Loucy (cell line): Measurements from ENCODE around the gene CHST11.

Source experiments
- H2AFZ ChIP-seq: fragments of 200-600 bp; sonication (generic); 2 replicates; pipeline ENCODE4 v1.6.0; 2016; ENCODE audit warnings: antibody characterized with exemption, mild to moderate bottlenecking, low read length, moderate library complexity
- H3F3A ChIP-seq: fragments of 200-600 bp; 2 replicates; pipeline ENCODE4 v1.6.0; 2016; ENCODE audit warnings: antibody characterized with exemption, low read depth, mild to moderate bottlenecking
- H3K27me3 ChIP-seq: fragments of 200-600 bp; sonication (generic); 2 replicates; pipeline ENCODE4 v1.6.1; 2014; ENCODE audit warnings: low read length, mild to moderate bottlenecking; ENCODE audit not compliant: insufficient read depth, poor library complexity, severe bottlenecking
- H3K36me3 ChIP-seq: fragments of 200-600 bp; sonication (generic); 2 replicates; pipeline ENCODE4 v1.6.1; 2016; ENCODE audit warnings: low read length; ENCODE audit not compliant: insufficient read depth
- H3K4me1 ChIP-seq: fragments of 200-600 bp; sonication (generic); 2 replicates; pipeline ENCODE4 v1.5.1; 2014; ENCODE audit warnings: low read length, mild to moderate bottlenecking; ENCODE audit not compliant: insufficient read depth, poor library complexity, severe bottlenecking
- H3K4me2 ChIP-seq: fragments of 200-600 bp; sonication (generic); 2 replicates; pipeline ENCODE4 v1.6.0; 2014; ENCODE audit warnings: antibody characterized with exemption, low read length, low read depth, mild to moderate bottlenecking; ENCODE audit not compliant: poor library complexity, severe bottlenecking
- H3K4me3 ChIP-seq: fragments of 200-600 bp; sonication (generic); 2 replicates; pipeline ENCODE4 v1.5.1; 2014; ENCODE audit warnings: low read length, mild to moderate bottlenecking, mixed read lengths; ENCODE audit not compliant: poor library complexity, severe bottlenecking
- H3K79me2 ChIP-seq: fragments of 200-600 bp; sonication (generic); 2 replicates; pipeline ENCODE4 v1.6.1; 2014; ENCODE audit warnings: low read length; ENCODE audit not compliant: insufficient read depth
- H3K9ac ChIP-seq: fragments of 200-600 bp; sonication (generic); 2 replicates; pipeline ENCODE4 v1.6.0; 2014; ENCODE audit warnings: mild to moderate bottlenecking, low read depth, low read length, moderate library complexity; ENCODE audit not compliant: poor library complexity, severe bottlenecking
- H3K9me2 ChIP-seq: fragments of 200-600 bp; sonication (generic); replicated peaks from 2 replicates; pipeline ENCODE4 v1.6.1; 2016; ENCODE audit warnings: low read depth, low read length, mixed read lengths
- H3K9me3 ChIP-seq: fragments of 200-600 bp; sonication (generic); 2 replicates; pipeline ENCODE4 v1.6.1; 2014; ENCODE audit warnings: mild to moderate bottlenecking, antibody characterized with exemption, low read length, low read depth; ENCODE audit not compliant: insufficient read depth
- H4K20me1 ChIP-seq: fragments of 200-600 bp; sonication (generic); 2 replicates; pipeline ENCODE4 v1.6.0; 2014; ENCODE audit warnings: antibody characterized with exemption, low read length, mild to moderate bottlenecking; ENCODE audit not compliant: insufficient read depth, poor library complexity, severe bottlenecking
- EZH2phosphoT487 ChIP-seq: fragments of 200-600 bp; IDR thresholded peaks from 2 replicates; pipeline ENCODE4 v1.6.1; 2018; ENCODE audit warnings: antibody characterized with exemption, mild to moderate bottlenecking, moderate library complexity, borderline replicate concordance
- TF ChIP-seq, protein P1 (sequence below): fragments of 200-600 bp; sonication (generic); conservative IDR thresholded peaks from 2 replicates; pipeline ENCODE4 v1.5.1; 2014; ENCODE audit warnings: mild to moderate bottlenecking, antibody characterized with exemption, low read length

Gene CHST11

DNA sequence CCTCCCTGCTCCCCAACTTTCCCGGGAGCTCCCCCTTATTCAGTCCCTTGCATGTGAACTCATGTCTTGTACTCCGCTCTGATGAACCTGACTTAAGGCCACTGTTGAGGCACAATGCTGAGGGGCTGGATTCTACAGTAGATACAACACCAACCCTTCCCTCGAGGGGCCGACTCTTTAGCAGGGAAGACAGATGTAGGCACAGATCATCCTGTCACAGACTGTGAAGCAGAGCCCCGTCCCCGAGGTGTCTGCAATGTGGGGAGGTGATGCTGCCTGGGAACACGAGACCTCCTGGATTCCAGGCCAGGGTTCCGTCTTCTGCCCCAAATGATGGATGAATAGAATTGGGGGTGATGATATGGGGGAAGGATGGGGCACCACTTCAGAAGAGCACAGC lies 175.1 kb downstream of the CHST11 start:
- H3K9me3 ChIP-seq = no peaks in the 10 kb centered on the region
- H4K20me1 ChIP-seq = peaks cover 98% of the 10 kb centered on the region
- H3F3A ChIP-seq = no peaks in the 10 kb centered on the region
- no peaks in the 10 kb centered on the region for H3K9me2 ChIP-seq
- TF ChIP-seq, protein P1, sequence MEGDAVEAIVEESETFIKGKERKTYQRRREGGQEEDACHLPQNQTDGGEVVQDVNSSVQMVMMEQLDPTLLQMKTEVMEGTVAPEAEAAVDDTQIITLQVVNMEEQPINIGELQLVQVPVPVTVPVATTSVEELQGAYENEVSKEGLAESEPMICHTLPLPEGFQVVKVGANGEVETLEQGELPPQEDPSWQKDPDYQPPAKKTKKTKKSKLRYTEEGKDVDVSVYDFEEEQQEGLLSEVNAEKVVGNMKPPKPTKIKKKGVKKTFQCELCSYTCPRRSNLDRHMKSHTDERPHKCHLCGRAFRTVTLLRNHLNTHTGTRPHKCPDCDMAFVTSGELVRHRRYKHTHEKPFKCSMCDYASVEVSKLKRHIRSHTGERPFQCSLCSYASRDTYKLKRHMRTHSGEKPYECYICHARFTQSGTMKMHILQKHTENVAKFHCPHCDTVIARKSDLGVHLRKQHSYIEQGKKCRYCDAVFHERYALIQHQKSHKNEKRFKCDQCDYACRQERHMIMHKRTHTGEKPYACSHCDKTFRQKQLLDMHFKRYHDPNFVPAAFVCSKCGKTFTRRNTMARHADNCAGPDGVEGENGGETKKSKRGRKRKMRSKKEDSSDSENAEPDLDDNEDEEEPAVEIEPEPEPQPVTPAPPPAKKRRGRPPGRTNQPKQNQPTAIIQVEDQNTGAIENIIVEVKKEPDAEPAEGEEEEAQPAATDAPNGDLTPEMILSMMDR = no peak
- TF ChIP-seq EZH2phosphoT487 = no peak
- no peak overlapping the region for H2AFZ ChIP-seq
- H3K4me2 ChIP-seq = no peak overlapping the region
- H3K79me2 ChIP-seq = peaks cover 100% of the 10 kb centered on the region
- peaks cover 4% of the 10 kb centered on the region for H3K4me1 ChIP-seq
- no peaks in the 10 kb centered on the region for H3K27me3 ChIP-seq
- H3K4me3 ChIP-seq = no peak overlapping the region
- no peak overlapping the region for H3K9ac ChIP-seq
- peaks cover 72% of the 10 kb centered on the region; the same call in 1 of the 2 replicates for H3K36me3 ChIP-seq

DNA sequence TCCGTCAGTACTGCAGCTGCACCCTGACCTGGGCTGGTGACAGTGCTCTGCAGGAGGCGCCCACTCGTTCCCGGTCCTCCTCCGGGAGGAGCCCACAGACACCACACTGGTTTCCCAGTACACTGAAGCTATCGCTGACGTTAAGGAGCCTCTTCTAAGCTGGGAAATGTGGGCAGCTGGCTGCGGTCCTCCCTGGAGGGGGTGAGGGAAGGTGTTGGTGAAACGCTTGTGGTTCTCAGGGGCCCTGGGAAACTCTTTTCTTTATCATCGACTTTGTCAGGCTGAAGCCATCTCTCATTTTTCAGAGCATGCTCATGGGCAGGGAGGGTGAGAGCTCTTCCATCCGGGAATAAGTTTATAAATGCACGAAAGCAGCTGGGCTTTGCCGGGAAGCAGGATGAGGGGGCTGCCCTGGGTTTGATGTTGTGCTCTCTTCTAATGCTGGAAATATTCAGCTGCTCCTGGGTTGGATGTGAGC lies 176.0 kb downstream of the CHST11 start:
- TF ChIP-seq EZH2phosphoT487 = no peak
- TF ChIP-seq, protein P1 = no peak
- Histone ChIP-seq H2AFZ (no peak overlapping the region), H3K4me1 (peaks cover 4% of the 10 kb centered on the region), H3K4me2 (no peak overlapping the region), H3K9me3 (no peaks in the 10 kb centered on the region), H3K9me2 (no peaks in the 10 kb centered on the region), H4K20me1 (peaks cover 95% of the 10 kb centered on the region), H3K36me3 (peaks cover 67% of the 10 kb centered on the region; the same call in 1 of the 2 replicates), H3F3A (no peaks in the 10 kb centered on the region), H3K79me2 (peaks cover 97% of the 10 kb centered on the region), H3K27me3 (no peaks in the 10 kb centered on the region), H3K9ac (no peak overlapping the region), H3K4me3 (no peak overlapping the region)

DNA sequence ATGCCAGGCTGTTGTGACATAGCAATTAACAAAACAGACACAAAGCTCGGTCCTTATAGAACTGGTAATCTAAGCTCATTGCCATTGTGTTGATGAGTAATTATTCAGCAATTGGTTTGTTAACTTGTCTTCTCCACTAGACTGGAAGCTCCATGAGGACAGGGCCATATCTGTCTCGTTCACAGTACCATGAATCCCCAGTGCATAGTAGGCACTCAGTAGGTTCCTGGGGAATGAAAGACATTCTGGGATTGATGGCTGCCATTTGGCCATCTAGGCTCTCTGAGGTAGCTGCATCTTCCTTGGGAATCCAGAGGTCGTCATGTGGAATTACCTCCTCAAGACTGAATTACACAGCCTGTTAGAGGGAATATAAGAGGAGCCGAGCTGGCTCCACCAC lies 177.3 kb downstream of the CHST11 start:
- Histone ChIP-seq H3K4me1 (peaks cover 4% of the 10 kb centered on the region), H3K36me3 (peaks cover 67% of the 10 kb centered on the region; the same call in 1 of the 2 replicates), H3K9me2 (no peaks in the 10 kb centered on the region), H3K4me2 (no peak overlapping the region), H2AFZ (no peak overlapping the region), H4K20me1 (peaks cover 95% of the 10 kb centered on the region), H3K79me2 (peaks cover 97% of the 10 kb centered on the region), H3K9me3 (no peaks in the 10 kb centered on the region), H3F3A (no peaks in the 10 kb centered on the region), H3K9ac (no peak overlapping the region), H3K27me3 (no peaks in the 10 kb centered on the region), H3K4me3 (no peak overlapping the region)
- no peak for TF ChIP-seq EZH2phosphoT487
- TF ChIP-seq, protein P1 = no peak
